ENCODE data around the gene KCNN3.

DNA sequence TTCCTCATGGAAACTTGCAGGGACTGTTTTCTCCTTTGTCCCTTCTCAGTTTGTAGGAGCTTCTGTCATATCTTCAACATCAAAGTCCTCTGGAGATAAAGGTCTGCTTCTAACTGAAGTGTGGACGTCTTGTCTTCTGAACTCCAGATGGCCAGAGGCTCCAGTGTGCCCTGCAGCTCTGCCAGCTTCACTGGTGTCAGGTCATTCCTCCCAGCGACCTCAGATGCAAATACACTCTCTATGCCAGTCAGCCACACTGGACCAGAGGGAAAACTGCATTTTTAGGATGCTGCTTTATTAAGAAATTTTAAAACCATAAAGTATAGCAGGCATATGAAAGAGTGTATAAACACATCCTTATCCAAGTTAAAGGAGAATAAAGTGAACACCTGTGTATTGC is 183.6 kb downstream of the KCNN3 start:
- TF ChIP-seq, protein P1, sequence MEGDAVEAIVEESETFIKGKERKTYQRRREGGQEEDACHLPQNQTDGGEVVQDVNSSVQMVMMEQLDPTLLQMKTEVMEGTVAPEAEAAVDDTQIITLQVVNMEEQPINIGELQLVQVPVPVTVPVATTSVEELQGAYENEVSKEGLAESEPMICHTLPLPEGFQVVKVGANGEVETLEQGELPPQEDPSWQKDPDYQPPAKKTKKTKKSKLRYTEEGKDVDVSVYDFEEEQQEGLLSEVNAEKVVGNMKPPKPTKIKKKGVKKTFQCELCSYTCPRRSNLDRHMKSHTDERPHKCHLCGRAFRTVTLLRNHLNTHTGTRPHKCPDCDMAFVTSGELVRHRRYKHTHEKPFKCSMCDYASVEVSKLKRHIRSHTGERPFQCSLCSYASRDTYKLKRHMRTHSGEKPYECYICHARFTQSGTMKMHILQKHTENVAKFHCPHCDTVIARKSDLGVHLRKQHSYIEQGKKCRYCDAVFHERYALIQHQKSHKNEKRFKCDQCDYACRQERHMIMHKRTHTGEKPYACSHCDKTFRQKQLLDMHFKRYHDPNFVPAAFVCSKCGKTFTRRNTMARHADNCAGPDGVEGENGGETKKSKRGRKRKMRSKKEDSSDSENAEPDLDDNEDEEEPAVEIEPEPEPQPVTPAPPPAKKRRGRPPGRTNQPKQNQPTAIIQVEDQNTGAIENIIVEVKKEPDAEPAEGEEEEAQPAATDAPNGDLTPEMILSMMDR (IDR thresholded peaks at IDR 0.05 in 8 of 11, conservative IDR thresholded peaks at IDR 0.05 in 3 of 11), result no peak
- TF ChIP-seq POLR2A (IDR thresholded peaks at IDR 0.05), result no peak
